K562 (cell line): Measurements from ENCODE around the gene ARHGEF40. TPM values are rescaled to one million over a fixed set of nuclear protein-coding genes. Genes with fewer than 3 reads are reported as not detected.

Experiments
- EP300 ChIP-seq: IDR thresholded peaks from 2 replicates; pipeline ENCODE4 v1.6.1; 2012; ENCODE audit warnings: low read length, improper control_type of control experiment
- GATAD2B ChIP-seq: fragments of 450-650 bp; IDR thresholded peaks from 2 replicates; pipeline ENCODE4 v1.6.1; 2017; ENCODE audit warnings: mild to moderate bottlenecking, borderline replicate concordance
- HDAC3 ChIP-seq: fragments of 450-650 bp; IDR thresholded peaks from 2 replicates; pipeline ENCODE4 v1.6.1; 2018; ENCODE audit warnings: borderline replicate concordance, mild to moderate bottlenecking, moderate library complexity; ENCODE audit not compliant: partially characterized antibody
- JUN ChIP-seq, 2 experiments: sonication (generic) in 1 of 2; formaldehyde crosslinking in 1 of 2; IDR thresholded peaks; 2 replicates each; pipeline versions ENCODE4 v1.6.1 to v1.8.0; 2012 to 2022; ENCODE audit warnings: borderline replicate concordance in 2 of 2, mild to moderate bottlenecking in 2 of 2, improper control_type of control experiment in 1 of 2, low read depth in 1 of 2, low read length in 1 of 2, missing genetic modification reagents in 1 of 2
- L3MBTL2 ChIP-seq: fragments of 450-650 bp; IDR thresholded peaks from 2 replicates; pipeline ENCODE4 v1.6.1; 2016; ENCODE audit warnings: mild to moderate bottlenecking, moderate library complexity
- MCM7 ChIP-seq, 2 experiments: fragments of 450-650 bp; IDR thresholded peaks; 2 replicates each; pipeline ENCODE4 v1.6.1; 2016 to 2018
- TFE3 ChIP-seq: fragments of 450-650 bp; formaldehyde crosslinking; IDR thresholded peaks from 2 replicates; pipeline ENCODE4 v1.4.0; 2020; ENCODE audit warnings: mild to moderate bottlenecking, mixed read lengths
- VEZF1 ChIP-seq: fragments of 200-800 bp; sonication (Bioruptor generic); IDR thresholded peaks from 2 replicates; pipeline ENCODE4 v1.6.1; 2017; ENCODE audit warnings: missing genetic modification characterization, missing compliant biosample characterization
- ZBTB17 ChIP-seq: fragments of 450-650 bp; formaldehyde crosslinking; IDR thresholded peaks from 2 replicates; pipeline ENCODE4 v1.4.0; 2020; ENCODE audit warnings: mild to moderate bottlenecking
- polyA plus RNA-seq, 8 experiments: library from polyadenylated mRNA; depleted of rRNA in 4 of 8; stranded (reverse) in 5 of 8; unstranded in 3 of 8; fragments of >200 nt; fragmentation: Nextera tagmentation in 2 of 8; fragmentation: Illumina TruSeq in 1 of 8; extraction: Ambion mirVana in 2 of 8; extraction: Trizol in 1 of 8; gene quantifications; 2 replicates each; pipeline versions ENCODE4 v1.2.1 to v1.2.3, GENCODE V29; 2011 to 2014; ENCODE audit warnings: inconsistent platforms in 1 of 8, missing spikeins in 1 of 8
- total RNA-seq, 7 experiments: library from RNA; depleted of rRNA in 6 of 7; stranded (reverse); fragments of >200 nt in 6 of 7; fragmentation: Illumina TruSeq in 2 of 7; extraction: Trizol in 2 of 7; gene quantifications; 2 replicates each; pipeline versions ENCODE4 v1.2.1 to v1.2.3, GENCODE V29; 2011 to 2021; ENCODE audit warnings: low replicate concordance in 1 of 7
- TF ChIP-seq, protein P1 (sequence below): fragments of 150-350 bp; conservative IDR thresholded peaks from 2 replicates; pipeline ENCODE4 v1.6.1; 2014; ENCODE audit warnings: low read length

ARHGEF40 gene
- total and polyA plus RNA-seq, 9 of the 15 experiments (the other 6 are each of a cell fraction or from before 2014, with no cell fraction given) = 0.42 to 6.3 (median 3.8) TPM

GRCh38 chr14:21092273-21093011 lies 22.3 kb downstream of the ARHGEF40 start (continued):
- TF ChIP-seq, protein P1, sequence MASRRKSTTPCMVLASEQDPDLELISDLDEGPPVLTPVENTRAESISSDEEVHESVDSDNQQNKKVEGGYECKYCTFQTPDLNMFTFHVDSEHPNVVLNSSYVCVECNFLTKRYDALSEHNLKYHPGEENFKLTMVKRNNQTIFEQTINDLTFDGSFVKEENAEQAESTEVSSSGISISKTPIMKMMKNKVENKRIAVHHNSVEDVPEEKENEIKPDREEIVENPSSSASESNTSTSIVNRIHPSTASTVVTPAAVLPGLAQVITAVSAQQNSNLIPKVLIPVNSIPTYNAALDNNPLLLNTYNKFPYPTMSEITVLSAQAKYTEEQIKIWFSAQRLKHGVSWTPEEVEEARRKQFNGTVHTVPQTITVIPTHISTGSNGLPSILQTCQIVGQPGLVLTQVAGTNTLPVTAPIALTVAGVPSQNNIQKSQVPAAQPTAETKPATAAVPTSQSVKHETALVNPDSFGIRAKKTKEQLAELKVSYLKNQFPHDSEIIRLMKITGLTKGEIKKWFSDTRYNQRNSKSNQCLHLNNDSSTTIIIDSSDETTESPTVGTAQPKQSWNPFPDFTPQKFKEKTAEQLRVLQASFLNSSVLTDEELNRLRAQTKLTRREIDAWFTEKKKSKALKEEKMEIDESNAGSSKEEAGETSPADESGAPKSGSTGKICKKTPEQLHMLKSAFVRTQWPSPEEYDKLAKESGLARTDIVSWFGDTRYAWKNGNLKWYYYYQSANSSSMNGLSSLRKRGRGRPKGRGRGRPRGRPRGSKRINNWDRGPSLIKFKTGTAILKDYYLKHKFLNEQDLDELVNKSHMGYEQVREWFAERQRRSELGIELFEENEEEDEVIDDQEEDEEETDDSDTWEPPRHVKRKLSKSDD = no peak
- 0 out of 2 replicates have a peak, but pooled peaks have one; percentile 21 for TF ChIP-seq VEZF1 (CRISPR knock-in tag)
- no peak for TF ChIP-seq EP300
- TF ChIP-seq L3MBTL2 = peak; percentile 49; the same call in 1 of the 2 replicates
- TF ChIP-seq GATAD2B = no peak
- TF ChIP-seq HDAC3 = no peak
- TF ChIP-seq MCM7 (IDR thresholded peaks at IDR 0.05) = no peak
- TF ChIP-seq JUN (IDR thresholded peaks at IDR 0.05; ENCODE audit: borderline replicate concordance, low read depth, low read length) = 0 out of 2 replicates have a peak, but pooled peaks have one; percentile 31
- no peak for TF ChIP-seq JUN (CRISPR knock-in tag; IDR thresholded peaks at IDR 0.05; ENCODE audit: borderline replicate concordance)
- TF ChIP-seq TFE3 = no peak
- no peak for TF ChIP-seq ZBTB17
